Endothelial cell of umbilical vein (primary cell): Measurements from ENCODE around the gene TEX54. TPM values are rescaled to one million over a fixed set of nuclear protein-coding genes. Genes with fewer than 3 reads are reported as not detected.
A peak's percentile ranks its signal among the peaks of the same experiment; 100 is the strongest.

Experiments
- BruUV-seq: library from RNA; stranded (reverse); fragments of 400-500 nt; replicated peaks from 2 replicates; lab custom pipeline; 2021; lab: Mats Ljungman, UMichigan
- CTCF ChIA-PET: fragments of 300-600, 350-600 bp; sonication (Branson Sonifier 250); formaldehyde crosslinking; loops from one replicate; lab custom pipeline; 2021; ENCODE audit warnings: antibody characterized with exemption, inconsistent platforms; lab: Charles Lee
- POLR2A ChIA-PET: fragments of 300-600, 350-600 bp; sonication (Branson Sonifier 250); formaldehyde crosslinking; loops from one replicate; lab custom pipeline; 2021; ENCODE audit warnings: antibody characterized with exemption, inconsistent platforms; lab: Charles Lee
- DNase-seq: peaks from one replicate; pipeline ENCODE4 v3.0.0-alpha.2; 2011; ENCODE audit warnings: low read depth, low spot score
- FAIRE-seq: peaks from 2 replicates; lab custom pipeline; 2011; peaks lifted over from hg19 to GRCh38; lab: Jason Lieb, UNC
- H2AFZ ChIP-seq: 2 replicates; pipeline ENCODE4 v1.6.0; 2012; ENCODE audit warnings: low read depth, low read length, control low read depth, inconsistent platforms
- H3K27ac ChIP-seq: 2 replicates; pipeline ENCODE4 v1.5.1; 2011; ENCODE audit warnings: low read depth, mild to moderate bottlenecking, control low read depth, low read length, moderate library complexity; ENCODE audit not compliant: insufficient read depth
- H3K27me3 ChIP-seq, 2 experiments: 2 replicates each; pipeline versions ENCODE4 v1.6.0 to v1.6.1; 2011; ENCODE audit warnings: low read length in 2 of 2, mixed read lengths in 1 of 2; ENCODE audit not compliant: control insufficient read depth in 2 of 2, insufficient read depth in 2 of 2
- H3K36me3 ChIP-seq, 2 experiments: 2 replicates in 1 of 2; 3 replicates in 1 of 2; pipeline ENCODE4 v1.5.1; 2011; ENCODE audit warnings: low read length in 2 of 2, mild to moderate bottlenecking in 1 of 2, moderate library complexity in 1 of 2; ENCODE audit not compliant: control insufficient read depth in 2 of 2, insufficient read depth in 2 of 2; ENCODE audit errors: extremely low read depth in 1 of 2
- H3K4me1 ChIP-seq: 3 replicates; pipeline ENCODE4 v1.5.1; 2011; ENCODE audit warnings: mild to moderate bottlenecking, low read length; ENCODE audit not compliant: control insufficient read depth, insufficient read depth; ENCODE audit errors: extremely low read depth
- H3K4me2 ChIP-seq: 2 replicates; pipeline ENCODE4 v1.6.1; 2011; ENCODE audit warnings: low read length, control low read depth, mixed read lengths; ENCODE audit not compliant: insufficient read depth
- H3K4me3 ChIP-seq, 3 experiments: fragments of 200-600 bp in 1 of 3; sonication (generic), shearing (Covaris generic) in 1 of 3; replicated peaks in 1 of 3; 2 replicates each; pipeline ENCODE4 v1.5.1; 2011 to 2016; ENCODE audit warnings: control low read depth in 3 of 3, low read length in 3 of 3, mild to moderate bottlenecking in 2 of 3, inconsistent platforms in 1 of 3, low read depth in 1 of 3, moderate library complexity in 1 of 3; ENCODE audit not compliant: insufficient read depth in 1 of 3
- H3K79me2 ChIP-seq: 2 replicates; pipeline ENCODE4 v1.6.0; 2012; ENCODE audit warnings: low read length, inconsistent platforms; ENCODE audit not compliant: control insufficient read depth, insufficient read depth
- H3K9ac ChIP-seq: replicated peaks from 2 replicates; pipeline ENCODE3; 2011; ENCODE audit warnings: low read length, control low read depth; ENCODE audit not compliant: insufficient read depth; ENCODE audit errors: extremely low read depth
- H3K9me1 ChIP-seq: replicated peaks from 3 replicates; pipeline ENCODE4 v1.6.0; 2011; ENCODE audit warnings: mild to moderate bottlenecking, low read length; ENCODE audit not compliant: control insufficient read depth, insufficient read depth; ENCODE audit errors: extremely low read depth
- H3K9me3 ChIP-seq: replicated peaks from 2 replicates; pipeline ENCODE4 v1.5.1; 2012; ENCODE audit warnings: low read length, inconsistent platforms; ENCODE audit not compliant: control insufficient read depth, insufficient read depth
- H4K20me1 ChIP-seq: replicated peaks from 2 replicates; pipeline ENCODE3; 2011; ENCODE audit warnings: mild to moderate bottlenecking, low read length; ENCODE audit not compliant: control insufficient read depth, insufficient read depth; ENCODE audit errors: extremely low read depth
- EZH2 ChIP-seq: IDR thresholded peaks from 2 replicates; pipeline ENCODE4 v1.6.1; 2012; ENCODE audit warnings: borderline replicate concordance, low read depth, mild to moderate bottlenecking, moderate library complexity, low read length, inconsistent platforms; ENCODE audit not compliant: severe bottlenecking
- FOS ChIP-seq: IDR thresholded peaks from 2 replicates; pipeline ENCODE4 v1.6.1; 2011; ENCODE audit warnings: mild to moderate bottlenecking, low read length, moderate library complexity, borderline replicate concordance; ENCODE audit not compliant: insufficient read depth
- GATA2 ChIP-seq: IDR thresholded peaks from 2 replicates; pipeline ENCODE4 v1.7.0; 2011; ENCODE audit warnings: low read depth, mild to moderate bottlenecking, moderate library complexity, mixed read lengths, low read length; ENCODE audit not compliant: insufficient read length, insufficient read depth
- JUN ChIP-seq: IDR thresholded peaks from 2 replicates; pipeline ENCODE4 v1.6.1; 2011; ENCODE audit warnings: borderline replicate concordance, low read depth; ENCODE audit not compliant: insufficient read length, insufficient read depth
- MYC ChIP-seq: IDR thresholded peaks from one replicate; pipeline ENCODE4 v1.6.1; 2011; ENCODE audit warnings: mild to moderate bottlenecking, low read depth, low read length
- POLR2A ChIP-seq: IDR thresholded peaks from 2 replicates; pipeline ENCODE4 v1.6.1; 2012; ENCODE audit warnings: low read depth, mild to moderate bottlenecking, control low read depth, low read length
- POLR2AphosphoS5 ChIP-seq: IDR thresholded peaks from 2 replicates; pipeline ENCODE4 v1.6.1; 2012; ENCODE audit warnings: low read depth, mild to moderate bottlenecking, control low read depth, low read length, moderate library complexity; ENCODE audit not compliant: insufficient read depth
- dilution Hi-C: fragments of 300-500 bp; cut with MboI; formaldehyde crosslinking; loops from one replicate; pipeline ENCODE4 v1.15.0; 2019; ENCODE audit warnings: low sequenced_read_pairs; ENCODE audit not compliant: extremely low pct_ligation_motif_present
- intact Hi-C: fragments of 100-400 bp; cut with micrococcal nuclease; formaldehyde crosslinking; loops from one replicate; pipeline ENCODE4 v1.10.0; 2022
- polyA plus RNA-seq, 4 experiments: library from polyadenylated mRNA; depleted of rRNA in 3 of 4; stranded (reverse) in 3 of 4; unstranded in 1 of 4; fragments of >200 nt; gene quantifications; 2 replicates each; pipeline versions ENCODE4 v1.2.1 to v1.2.3, GENCODE V29; 2011 to 2012; ENCODE audit warnings: missing spikeins in 1 of 4
- total RNA-seq: library from RNA; stranded (reverse); gene quantifications from 2 replicates; pipeline ENCODE4 v1.2.3, GENCODE V29; 2021
- TF ChIP-seq, protein P1 (sequence below): IDR thresholded peaks from 2 replicates; pipeline ENCODE4 v1.6.1; 2011; ENCODE audit not compliant: insufficient read depth, insufficient read length
- TF ChIP-seq, protein P2 (sequence below), 2 donors: IDR thresholded peaks; 1 replicate in 1 of 2; 2 replicates in 1 of 2; pipeline ENCODE4 v1.5.1; 2011; ENCODE audit warnings: low read length in 2 of 2, mild to moderate bottlenecking in 2 of 2, moderate library complexity in 2 of 2, control low read depth in 1 of 2, inconsistent platforms in 1 of 2, low read depth in 1 of 2; ENCODE audit not compliant: insufficient read depth in 1 of 2; ENCODE audit errors: extremely low read depth in 1 of 2

The TEX54 gene
- total and polyA plus RNA-seq, 2 donors (not counting 3 experiments of a cell fraction or from before 2014, with no cell fraction given): not detected

DNA sequence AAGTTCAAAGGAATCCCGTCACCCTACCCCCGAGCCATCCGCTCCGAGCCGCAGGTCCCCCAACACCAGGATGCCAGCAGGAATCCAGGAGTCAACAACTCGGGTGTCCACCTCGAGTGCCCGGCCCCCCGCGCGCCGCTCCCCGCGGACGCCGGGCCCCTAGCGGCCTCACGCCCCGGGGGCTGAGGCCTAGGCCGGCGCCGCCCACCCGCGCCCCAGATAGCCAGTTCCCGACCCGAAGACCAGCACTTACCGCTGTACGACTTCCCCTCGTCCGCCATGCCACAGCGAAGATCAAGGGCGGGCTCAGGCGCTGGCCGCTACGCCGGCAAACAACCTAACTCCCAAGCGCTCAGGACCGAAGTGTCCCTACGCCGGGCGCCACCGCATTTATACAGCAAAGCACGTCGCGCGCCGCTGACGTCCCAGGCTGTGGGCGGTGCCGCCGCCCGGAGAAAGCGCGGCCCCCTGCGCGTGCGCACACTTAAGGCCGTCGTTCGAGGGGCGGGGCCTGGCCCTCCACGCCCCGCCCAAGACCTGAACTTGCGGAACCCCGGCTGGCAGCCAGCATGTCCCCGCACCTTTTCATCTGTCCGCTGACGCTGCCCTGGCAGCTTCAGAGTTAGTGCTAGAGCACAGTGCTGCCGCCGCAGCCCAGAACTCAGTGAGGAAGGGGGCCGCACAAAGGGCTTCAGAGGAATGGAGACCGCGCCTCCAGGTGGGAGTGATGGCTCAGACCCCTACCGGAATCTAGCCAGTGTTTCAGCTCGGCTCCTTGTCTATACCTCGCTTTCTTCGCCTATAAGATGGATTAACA, 27.4 kb downstream of the TEX54 start, which contains the start of gene NXF1:
NXF1 (minus strand) TSS at position 365 of the 817 bp plus-strand sequence; CDS start at position 281, 84 bp downstream.
- TF ChIP-seq POLR2AphosphoS5 (peak; percentile 100), JUN (no peak), EZH2 (no peak), MYC (peak; percentile 0), POLR2A (peak; percentile 100), FOS (no peak), GATA2 (no peak)
- TF ChIP-seq, protein P1, sequence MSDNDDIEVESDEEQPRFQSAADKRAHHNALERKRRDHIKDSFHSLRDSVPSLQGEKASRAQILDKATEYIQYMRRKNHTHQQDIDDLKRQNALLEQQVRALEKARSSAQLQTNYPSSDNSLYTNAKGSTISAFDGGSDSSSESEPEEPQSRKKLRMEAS: peak; percentile 37
- TF ChIP-seq, protein P2, sequence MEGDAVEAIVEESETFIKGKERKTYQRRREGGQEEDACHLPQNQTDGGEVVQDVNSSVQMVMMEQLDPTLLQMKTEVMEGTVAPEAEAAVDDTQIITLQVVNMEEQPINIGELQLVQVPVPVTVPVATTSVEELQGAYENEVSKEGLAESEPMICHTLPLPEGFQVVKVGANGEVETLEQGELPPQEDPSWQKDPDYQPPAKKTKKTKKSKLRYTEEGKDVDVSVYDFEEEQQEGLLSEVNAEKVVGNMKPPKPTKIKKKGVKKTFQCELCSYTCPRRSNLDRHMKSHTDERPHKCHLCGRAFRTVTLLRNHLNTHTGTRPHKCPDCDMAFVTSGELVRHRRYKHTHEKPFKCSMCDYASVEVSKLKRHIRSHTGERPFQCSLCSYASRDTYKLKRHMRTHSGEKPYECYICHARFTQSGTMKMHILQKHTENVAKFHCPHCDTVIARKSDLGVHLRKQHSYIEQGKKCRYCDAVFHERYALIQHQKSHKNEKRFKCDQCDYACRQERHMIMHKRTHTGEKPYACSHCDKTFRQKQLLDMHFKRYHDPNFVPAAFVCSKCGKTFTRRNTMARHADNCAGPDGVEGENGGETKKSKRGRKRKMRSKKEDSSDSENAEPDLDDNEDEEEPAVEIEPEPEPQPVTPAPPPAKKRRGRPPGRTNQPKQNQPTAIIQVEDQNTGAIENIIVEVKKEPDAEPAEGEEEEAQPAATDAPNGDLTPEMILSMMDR (IDR thresholded peaks at IDR 0.05; ENCODE audit: extremely low read depth in 1 of 2, insufficient read depth in 1 of 2, low read depth in 1 of 2, low read length in 2 of 2): peak in 1 of 2 donors; percentile 11
- Histone ChIP-seq H3K9ac (peak within 1 kb of the TSS; percentile 89), H2AFZ (peak within 1 kb of the TSS; percentile 40), H3K9me3 (no peaks in the 10 kb centered on the region), H3K27ac (peak within 1 kb of the TSS; percentile 57), H3K4me1 (peaks cover 22% of the 10 kb centered on the region), H3K9me1 (no peaks in the 10 kb centered on the region), H3K27me3 (no peaks in the 10 kb centered on the region), H4K20me1 (no peaks in the 10 kb centered on the region), H3K4me3 (peak within 1 kb of the TSS; percentile 70 to 93 (median 80)), H3K36me3 (peaks cover 17 to 18% of the 10 kb centered on the region in 2 experiments), H3K4me2 (peak within 1 kb of the TSS; percentile 83), H3K79me2 (peaks cover 22% of the 10 kb centered on the region)
- intact Hi-C loops: loop anchor here (1.0 kb wide), 3 partner anchors 18 to 34 kb away; partner anchors contain the start of genes TMEM179B and WDR74
- POLR2A ChIA-PET: interaction anchor here (0.7 to 3.7 kb wide), 6 partner anchors 9 to 76 kb away, joined by 3 to 24 read pairs (median 5); partner anchors contain the start of gene SLC3A2
- dilution Hi-C loops: no loop called here
- CTCF ChIA-PET: interaction anchor here (0.6 to 3.2 kb wide), 6 partner anchors 8 to 411 kb away, joined by 3 to 25 read pairs (median 4); partner anchors contain the start of genes SLC3A2 and TMEM179B
- DNase-seq (peak; percentile 97), FAIRE-seq (peak; percentile 71)
- TSS peak; percentile 81 for BruUV-seq
